GM12878 (cell line): ENCODE results near the gene NCAM2. TPM values are rescaled to one million over a fixed set of nuclear protein-coding genes. Genes with fewer than 3 reads are reported as not detected.

ENCODE experiments used
- ATAC-seq: fragments of 200-7000 bp; cut with Tn5 transposase; 3 replicates; pipeline ENCODE4 v1.9.1; 2020; ENCODE audit warnings: mild to moderate bottlenecking, moderate library complexity
- BruUV-seq: library from RNA; stranded (reverse); fragments of 400-500 nt; replicated peaks from 2 replicates; lab custom pipeline; 2021; lab: Mats Ljungman, UMichigan
- CTCF ChIA-PET: fragments of 300-600 bp; sonication (Branson Sonifier 250); formaldehyde crosslinking; extraction: SDS; loops from one replicate; lab custom pipeline; 2021; ENCODE audit warnings: inconsistent platforms; lab: Yijun Ruan, JAX
- POLR2A ChIA-PET: fragments of 350-600 bp; formaldehyde crosslinking; extraction: SDS; loops from one replicate; lab custom pipeline; 2021; ENCODE audit warnings: inconsistent platforms; lab: Charles Lee
- RAD21 ChIA-PET: fragments of 300-600 bp; sonication (Branson Sonifier 250); formaldehyde crosslinking; loops from one replicate; lab custom pipeline; 2023; ENCODE audit warnings: antibody characterized with exemption; ENCODE audit not compliant: unreplicated experiment; lab: Charles Lee
- SMC1A ChIA-PET: fragments of 300-600 bp; sonication (Branson Sonifier 250); formaldehyde crosslinking; loops from one replicate; lab custom pipeline; 2023; ENCODE audit not compliant: unreplicated experiment, uncharacterized antibody; lab: Charles Lee
- DNase-seq: peaks from one replicate; pipeline ENCODE4 v3.0.0-alpha.2; 2011; ENCODE audit warnings: low read depth, low spot score
- FAIRE-seq: peaks from 3 replicates; lab custom pipeline; 2011; peaks lifted over from hg19 to GRCh38; lab: Jason Lieb, UNC
- H2AFZ ChIP-seq: 2 replicates; pipeline ENCODE4 v1.6.0; 2011; ENCODE audit warnings: low read depth, low read length, control low read depth; ENCODE audit not compliant: control insufficient read depth
- H3K27ac ChIP-seq: 2 replicates; pipeline ENCODE4 v1.5.1; 2011; ENCODE audit warnings: control low read depth; ENCODE audit not compliant: control insufficient read depth, insufficient read depth
- H3K27me3 ChIP-seq, 2 experiments: replicated peaks in 1 of 2; 2 replicates each; pipeline versions ENCODE4 v1.6.0 to v1.6.1; 2011; ENCODE audit warnings: low read length in 1 of 2; ENCODE audit not compliant: control insufficient read depth in 2 of 2, insufficient read depth in 2 of 2
- H3K36me3 ChIP-seq, 2 experiments: 2 replicates each; pipeline ENCODE4 v1.5.1; 2011; ENCODE audit warnings: low read length in 1 of 2; ENCODE audit not compliant: control insufficient read depth in 2 of 2, insufficient read depth in 2 of 2
- H3K4me1 ChIP-seq: 2 replicates; pipeline ENCODE4 v1.6.1; 2011; ENCODE audit warnings: mild to moderate bottlenecking, low read length, moderate library complexity, mixed read lengths; ENCODE audit not compliant: control insufficient read depth, insufficient read depth
- H3K4me2 ChIP-seq: 2 replicates; pipeline ENCODE4 v1.6.0; 2011; ENCODE audit warnings: control low read depth; ENCODE audit not compliant: control insufficient read depth, insufficient read depth
- H3K4me3 ChIP-seq: fragments of 200-600 bp; sonication (generic); 2 replicates; pipeline ENCODE4 v1.5.1; 2016
- H3K79me2 ChIP-seq: 2 replicates; pipeline ENCODE4 v1.6.0; 2011; ENCODE audit warnings: low read length; ENCODE audit not compliant: control insufficient read depth, insufficient read depth
- H3K9ac ChIP-seq: 2 replicates; pipeline ENCODE4 v1.8.0; 2011; ENCODE audit warnings: low read length, control low read depth, mixed read lengths; ENCODE audit not compliant: control insufficient read depth, insufficient read depth
- H3K9me3 ChIP-seq: replicated peaks from 3 replicates; pipeline ENCODE4 v1.5.1; 2011; ENCODE audit warnings: mild to moderate bottlenecking, low read length; ENCODE audit not compliant: control insufficient read depth, insufficient read depth
- H4K20me1 ChIP-seq: 2 replicates; pipeline ENCODE4 v1.6.0; 2011; ENCODE audit not compliant: control insufficient read depth, insufficient read depth
- ASH2L ChIP-seq: fragments of 300-600, 200-600 bp; sonication (generic); IDR thresholded peaks from 2 replicates; pipeline ENCODE4 v1.6.1; 2017; ENCODE audit warnings: low read depth, mild to moderate bottlenecking, borderline replicate concordance
- DPF2 ChIP-seq: fragments of 450-650 bp; IDR thresholded peaks from 2 replicates; pipeline ENCODE4 v1.6.1; 2017; ENCODE audit warnings: mild to moderate bottlenecking
- E2F8 ChIP-seq: fragments of 450-650 bp; IDR thresholded peaks from 2 replicates; pipeline ENCODE4 v1.6.1; 2018; ENCODE audit warnings: mild to moderate bottlenecking, low read depth, moderate library complexity; ENCODE audit not compliant: partially characterized antibody
- EED ChIP-seq: sonication (generic); IDR thresholded peaks from 2 replicates; pipeline ENCODE4 v1.6.1; 2016; ENCODE audit warnings: antibody characterized with exemption, low read depth
- GABPA ChIP-seq: IDR thresholded peaks from 2 replicates; pipeline ENCODE4 v1.6.1; 2014; ENCODE audit warnings: antibody characterized with exemption, low read depth, mild to moderate bottlenecking, inconsistent platforms
- HDAC6 ChIP-seq: fragments of 200-600 bp; sonication (generic); IDR thresholded peaks from one replicate; pipeline ENCODE4 v1.8.0; 2017; ENCODE audit warnings: antibody characterized with exemption; ENCODE audit not compliant: unreplicated experiment
- KDM1A ChIP-seq: fragments of 200-600 bp; sonication (generic); IDR thresholded peaks from 2 replicates; pipeline ENCODE4 v1.6.1; 2016; ENCODE audit warnings: borderline replicate concordance
- MYB ChIP-seq: fragments of 150-350 bp; IDR thresholded peaks from 2 replicates; pipeline ENCODE4 v1.6.1; 2014; ENCODE audit warnings: mild to moderate bottlenecking, low read depth, low read length, borderline replicate concordance
- NRF1 ChIP-seq: conservative IDR thresholded peaks from 2 replicates; pipeline ENCODE4 v1.6.1; 2011; ENCODE audit warnings: mild to moderate bottlenecking, low read depth, low read length, improper control_type of control experiment
- SUPT20H ChIP-seq: IDR thresholded peaks from 2 replicates; pipeline ENCODE4 v1.6.1; 2011; ENCODE audit warnings: low read depth, mild to moderate bottlenecking, low read length, moderate library complexity, borderline replicate concordance; ENCODE audit not compliant: control insufficient read depth
- TARDBP ChIP-seq: IDR thresholded peaks from 2 replicates; pipeline ENCODE4 v1.6.1; 2016; ENCODE audit warnings: borderline replicate concordance
- WRNIP1 ChIP-seq: IDR thresholded peaks from 2 replicates; pipeline ENCODE4 v1.6.1; 2011; ENCODE audit warnings: low read depth, low read length, improper control_type of control experiment, borderline replicate concordance
- ZBTB4 ChIP-seq: fragments of 450-650 bp; formaldehyde crosslinking; IDR thresholded peaks from 2 replicates; pipeline ENCODE4 v1.4.0; 2022; ENCODE audit warnings: mild to moderate bottlenecking, moderate library complexity
- ZNF207 ChIP-seq: fragments of 450-650 bp; IDR thresholded peaks from 2 replicates; pipeline ENCODE4 v1.6.1; 2014; ENCODE audit warnings: antibody characterized with exemption, mild to moderate bottlenecking, borderline replicate concordance
- ZNF384 ChIP-seq: IDR thresholded peaks from 2 replicates; pipeline ENCODE4 v1.6.1; 2012; ENCODE audit warnings: low read depth, mild to moderate bottlenecking, low read length, improper control_type of control experiment, borderline replicate concordance
- ZNF592 ChIP-seq: fragments of 450-650 bp; IDR thresholded peaks from 2 replicates; pipeline ENCODE4 v1.6.1; 2017; ENCODE audit warnings: mild to moderate bottlenecking, moderate library complexity
- WGBS: methylation state at CpG from one replicate; pipeline ENCODE4 v1.1.6; 2016; ENCODE audit warnings: low lambda C conversion rate; ENCODE audit not compliant: insufficient replicate concordance, insufficient coverage; ENCODE audit errors: missing lambda C conversion rate; 5-methylcytosine and 5-hydroxymethylcytosine counted together
- in situ Hi-C: fragments of 300-500 bp; cut with MboI; formaldehyde crosslinking; loops from 9 replicates; pipeline ENCODE4 v1.14.3; 2018; ENCODE audit warnings: mixed read lengths
- intact Hi-C: fragments of 100-400 bp; cut with micrococcal nuclease; formaldehyde crosslinking; loops from one replicate; pipeline ENCODE4 v1.14.2; 2022; ENCODE audit not compliant: unreplicated experiment
- polyA plus RNA-seq, 11 experiments: library from polyadenylated mRNA; depleted of rRNA in 4 of 11; unstranded in 6 of 11; stranded (reverse) in 5 of 11; fragments of >200 nt; fragmentation: Nextera tagmentation in 4 of 11; fragmentation: Illumina TruSeq in 1 of 11; extraction: Ambion mirVana in 4 of 11; extraction: Trizol in 1 of 11; gene quantifications; 1 replicate in 1 of 11; 2 replicates in 10 of 11; pipeline versions ENCODE4 v1.2.1 to v1.2.3, GENCODE V29; 2011 to 2016; ENCODE audit warnings: inconsistent platforms in 2 of 11, missing spikeins in 2 of 11, low read depth in 1 of 11
- total RNA-seq, 4 experiments: library from RNA; depleted of rRNA in 3 of 4; stranded (reverse); fragments of >200 nt in 3 of 4; fragmentation: Illumina TruSeq in 1 of 4; extraction: Trizol in 1 of 4; gene quantifications; 2 replicates each; pipeline versions ENCODE4 v1.2.1 to v1.2.3, GENCODE V29; 2013 to 2021

Gene NCAM2
- total and polyA plus RNA-seq, 10 of the 15 experiments (the other 5 are each of a cell fraction or from before 2014, with no cell fraction given) = 0.23 to 0.27 TPM; not detected in 8

GRCh38 chr21:21084179-21084578 lies 86.0 kb downstream of the NCAM2 start:
- H3K79me2 ChIP-seq = no peaks in the 10 kb centered on the region
- BruUV-seq = no TSS peak
- CTCF ChIA-PET = no interaction called here
- no peak for TF ChIP-seq ZNF592
- no peak for TF ChIP-seq MYB
- no peak for TF ChIP-seq ZBTB4 (CRISPR knock-in tag)
- TF ChIP-seq KDM1A = no peak
- no peak for TF ChIP-seq E2F8
- TF ChIP-seq EED = no peak
- TF ChIP-seq WRNIP1 = no peak
- no peak for TF ChIP-seq NRF1
- TF ChIP-seq DPF2 = no peak
- no peak for TF ChIP-seq TARDBP
- TF ChIP-seq ZNF384 = no peak
- no peak for TF ChIP-seq GABPA
- no peak for TF ChIP-seq ASH2L
- TF ChIP-seq HDAC6 = no peak
- no peak for TF ChIP-seq SUPT20H
- no peak for TF ChIP-seq ZNF207

More at GRCh38 chr21:21084179-21084578, 86.0 kb downstream of the NCAM2 start:
- Histone ChIP-seq H3K4me2 (no peak overlapping the region), H4K20me1 (no peaks in the 10 kb centered on the region), H3K27me3 (no peaks in the 10 kb centered on the region), H3K36me3 (no peaks in the 10 kb centered on the region), H2AFZ (no peak overlapping the region), H3K4me3 (no peak overlapping the region), H3K27ac (no peak overlapping the region), H3K9ac (no peak overlapping the region), H3K4me1 (no peaks in the 10 kb centered on the region), H3K9me3 (no peaks in the 10 kb centered on the region)
- no peak for ATAC-seq
- no peak for DNase-seq
- intact Hi-C loops = no loop called here
- 0% methylated on average over 1 of the region's 1 CpG for WGBS
- ChIA-PET SMC1A (no interaction called here), POLR2A (no interaction called here), RAD21 (no interaction called here)
- in situ Hi-C loops = no loop called here
- FAIRE-seq = no peak
